ENCODE data around the gene FLAD1.
"Not testable (repeated sequence)": the region's sequence is repeated elsewhere in the genome, so short reads cannot be mapped to it uniquely, and the experiment has no call there.

Gene FLAD1

GRCh38 chr1:154969246-154969645 lies 13.9 kb upstream of the FLAD1 start:
- no peak for DNase-seq (ENCODE audit: low read depth in 2 of 2)

GRCh38 chr1:154969860-154970452 lies 13.2 kb upstream of the FLAD1 start:
- DNase-seq (ENCODE audit: low read depth in 2 of 2), result no peak

GRCh38 chr1:154970631-154971340 lies 12.4 kb upstream of the FLAD1 start, which contains the start of gene SHC1:
Gene SHC1 (minus strand): TSS chr1:154970747. CDS start chr1:154970526, 221 bp downstream.
- DNase-seq (ENCODE audit: low read depth in 2 of 2), result no peak

GRCh38 chr1:154971341-154971998 lies 11.7 kb upstream of the FLAD1 start:
- DNase-seq (ENCODE audit: low read depth in 2 of 2), result no peak

GRCh38 chr1:154972213-154972516 lies 11.0 kb upstream of the FLAD1 start:
- DNase-seq (ENCODE audit: low read depth in 2 of 2), result no peak

- DNase-seq (ENCODE audit: low read depth in 2 of 2), result no peak
Observed at GRCh38 chr1:154972517-154973343, 10.4 kb upstream of the FLAD1 start.

GRCh38 chr1:154973344-154974101 lies 9.6 kb upstream of the FLAD1 start:
- peak; percentile 81 to 92 for DNase-seq (ENCODE audit: low read depth in 2 of 2)

- DNase-seq (ENCODE audit: low read depth in 2 of 2), result peak; percentile 80 to 87
Observed at GRCh38 chr1:154974102-154974807, 8.9 kb upstream of the FLAD1 start, which contains the start of gene CKS1B. Gene CKS1B (plus strand): TSS chr1:154974681. CDS start chr1:154974746, 65 bp downstream.

GRCh38 chr1:154974808-154975408 lies 8.2 kb upstream of the FLAD1 start:
- peak; percentile 84 to 91 for DNase-seq (ENCODE audit: low read depth in 2 of 2)

GRCh38 chr1:154975409-154976059 lies 7.6 kb upstream of the FLAD1 start:
- peak in 1 of 2 donors; percentile 34 for DNase-seq (ENCODE audit: low read depth in 2 of 2)

- DNase-seq (ENCODE audit: low read depth in 2 of 2), result not testable (repeated sequence)
Observed at GRCh38 chr1:154977762-154978161, 5.4 kb upstream of the FLAD1 start.

- DNase-seq (ENCODE audit: low read depth in 2 of 2), result no peak
Observed at GRCh38 chr1:154978360-154978759, 4.8 kb upstream of the FLAD1 start.

GRCh38 chr1:154982341-154982740 lies 803 bp upstream of the FLAD1 start:
- no peak for DNase-seq (ENCODE audit: low read depth in 2 of 2)

GRCh38 chr1:154983776-154984466 lies 777 bp downstream of the FLAD1 start:
- no peak for DNase-seq (ENCODE audit: low read depth in 2 of 2)

- DNase-seq (ENCODE audit: low read depth in 2 of 2), result not testable (repeated sequence)
Observed at GRCh38 chr1:154986736-154987135, 3.6 kb downstream of the FLAD1 start.

GRCh38 chr1:154987326-154987725 lies 4.2 kb downstream of the FLAD1 start:
- no peak for DNase-seq (ENCODE audit: low read depth in 2 of 2)

- no peak for DNase-seq (ENCODE audit: low read depth in 2 of 2)
Observed at GRCh38 chr1:154988058-154988954, 5.2 kb downstream of the FLAD1 start.
